Measurements from ENCODE around the gene TMEM179B.
"Not testable (repeated sequence)": the region's sequence is repeated elsewhere in the genome, so short reads cannot be mapped to it uniquely, and the experiment has no call there.

Gene TMEM179B

DNA sequence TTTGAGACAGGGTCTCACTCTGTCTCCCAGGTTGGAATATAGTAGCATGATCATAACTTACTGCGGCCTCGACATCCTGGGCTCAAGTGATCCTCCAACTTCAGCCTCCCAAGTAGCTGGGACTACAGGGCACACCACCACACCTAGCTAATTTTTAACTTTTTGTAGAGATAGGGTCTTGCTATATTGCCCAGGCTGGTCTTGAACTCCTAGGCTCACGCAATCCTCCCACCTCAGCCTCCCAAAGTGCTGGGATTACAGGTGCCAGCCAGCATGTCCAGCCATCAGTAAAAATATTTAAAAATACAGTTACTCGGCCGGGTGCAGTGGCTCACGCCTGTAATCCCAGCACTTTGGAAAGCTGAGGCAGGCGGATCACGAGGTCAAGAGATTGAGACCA, 40.9 kb downstream of the TMEM179B start:
- not testable (repeated sequence) for H3K27ac ChIP-seq, H3K4me3 ChIP-seq

DNA sequence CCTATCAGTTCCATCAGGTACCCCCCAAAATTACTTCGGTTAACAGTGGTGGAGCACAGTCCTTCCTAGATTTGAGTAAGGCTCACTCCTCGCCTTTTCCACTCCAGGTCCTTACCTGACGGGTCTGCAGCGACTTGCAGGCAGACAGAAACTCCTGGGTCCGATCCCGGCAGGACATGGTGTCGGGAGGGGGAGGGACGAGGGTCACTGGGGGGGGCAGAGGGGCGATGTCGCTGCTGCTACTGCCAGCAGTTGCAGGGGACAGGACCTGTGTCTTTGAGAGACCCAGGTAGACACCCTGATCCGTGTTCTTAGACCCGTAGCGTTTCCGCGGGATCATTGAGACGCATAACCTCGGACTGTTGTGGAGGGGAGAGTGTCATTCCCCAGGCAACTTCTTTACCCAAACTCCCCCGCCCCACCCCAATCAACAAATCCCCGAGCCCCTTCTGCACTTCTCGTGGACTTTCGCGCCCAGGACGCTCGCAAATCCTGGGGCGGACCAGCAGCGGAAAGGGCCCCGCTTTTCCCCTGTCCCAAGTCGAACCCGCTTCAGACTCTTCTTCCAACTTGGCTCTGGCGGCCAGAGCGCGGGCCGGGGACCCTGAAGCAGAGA, 43.8 kb downstream of the TMEM179B start:
- H3K27ac ChIP-seq = peak overlapping the region; percentile 13 to 99 (median 95)
- H3K4me3 ChIP-seq = peak overlapping the region; percentile 73 to 98 (median 92)

DNA sequence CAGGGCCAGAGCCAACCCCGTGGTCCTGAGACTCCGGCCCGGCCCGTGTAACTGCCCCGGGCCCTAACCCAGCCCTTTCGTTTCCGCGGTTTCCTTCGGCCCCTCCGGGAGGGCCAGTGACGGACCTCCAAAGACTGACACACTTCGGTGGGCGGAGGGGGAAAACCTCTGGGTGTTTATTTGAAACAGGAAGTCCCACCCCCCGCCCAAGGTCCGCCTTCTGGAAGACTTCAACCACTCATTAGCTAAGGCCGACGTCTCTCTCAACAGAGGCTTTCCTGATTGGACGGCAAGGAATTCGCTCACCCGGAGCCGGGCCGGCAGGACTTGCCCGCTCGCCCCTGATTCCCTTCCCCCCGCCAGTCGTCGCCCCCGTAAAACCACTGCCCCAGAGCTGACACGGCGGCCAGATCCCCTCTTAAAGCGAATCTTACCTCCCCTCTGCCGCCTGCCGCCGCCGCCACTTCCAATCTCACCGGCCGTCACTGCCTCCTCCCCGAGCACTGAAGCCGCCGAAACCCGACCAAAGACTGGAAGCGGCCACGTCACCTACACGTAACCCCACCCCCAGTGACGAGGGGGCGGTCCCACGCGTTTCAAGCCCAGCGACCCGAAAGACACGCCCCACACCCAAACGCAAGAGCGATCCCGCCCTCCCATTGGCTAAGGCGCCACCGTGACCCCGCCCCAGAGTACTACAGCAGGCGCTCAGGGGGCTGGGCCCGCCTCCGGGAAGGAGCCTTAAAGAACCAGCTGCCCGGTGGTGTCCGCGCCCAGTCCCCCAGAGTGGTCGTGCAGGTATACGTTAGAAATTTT, 44.5 kb downstream of the TMEM179B start, which contains the start of gene STX5:
STX5 (minus strand) TSS at position 532 of the 816 bp plus-strand sequence. CDS start 808 bp downstream, outside the sequence.
- H3K4me3 ChIP-seq = peak within 1 kb of the TSS; percentile 73 to 98 (median 92)
- H3K27ac ChIP-seq = peak within 1 kb of the TSS; percentile 76 to 99 (median 95)

DNA sequence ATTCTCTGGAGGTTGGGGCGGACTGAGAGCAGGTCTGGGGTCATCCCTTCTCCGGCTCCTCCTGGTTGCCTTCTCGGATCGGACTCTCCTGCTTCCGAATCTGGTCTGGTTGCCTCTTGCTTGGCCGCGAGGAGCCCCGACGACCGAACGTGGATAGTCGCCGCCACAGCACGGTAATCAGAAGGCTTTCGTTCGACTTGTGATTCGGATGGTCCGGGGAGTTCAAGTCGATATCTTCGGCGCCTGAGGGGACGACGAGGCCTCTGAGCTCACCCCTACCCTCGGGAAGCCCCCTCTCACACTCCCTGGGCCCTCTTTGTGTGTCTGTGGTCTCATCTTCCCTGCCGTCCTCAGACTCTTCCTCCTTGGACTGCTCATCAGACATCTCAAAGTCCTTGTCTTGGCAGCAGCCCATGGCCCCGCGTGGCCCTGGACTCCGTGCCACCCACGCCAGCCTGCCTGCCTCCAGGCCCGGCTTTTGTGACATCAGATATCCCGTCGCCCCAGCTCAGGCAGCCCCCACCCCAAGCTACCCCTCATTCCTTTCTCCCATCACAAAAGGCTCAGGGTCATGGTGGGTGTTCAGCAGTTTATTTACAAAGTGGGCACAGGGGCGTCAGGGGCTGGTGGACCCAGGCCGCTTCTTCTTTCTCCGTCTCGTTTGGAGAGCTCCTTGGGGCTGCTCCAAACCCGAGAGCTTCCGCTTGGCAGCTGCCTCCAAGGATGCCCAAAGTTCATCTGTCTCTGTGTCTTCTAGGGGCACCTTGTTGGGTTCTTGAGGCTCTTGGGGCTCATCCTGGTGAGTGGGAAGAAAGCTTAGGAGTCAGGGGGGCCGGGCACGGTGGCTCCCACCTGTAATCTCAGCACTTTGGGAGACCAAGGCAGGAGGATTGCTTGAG, 45.4 kb downstream of the TMEM179B start, which contains the start of gene TEX54:
TEX54 (minus strand) TSS at position 506 of the 899 bp plus-strand sequence.
- Histone ChIP-seq H3K4me3 (peak within 1 kb of the TSS; percentile 73 to 98 (median 92)), H3K27ac (peak within 1 kb of the TSS; percentile 76 to 99 (median 95))

DNA sequence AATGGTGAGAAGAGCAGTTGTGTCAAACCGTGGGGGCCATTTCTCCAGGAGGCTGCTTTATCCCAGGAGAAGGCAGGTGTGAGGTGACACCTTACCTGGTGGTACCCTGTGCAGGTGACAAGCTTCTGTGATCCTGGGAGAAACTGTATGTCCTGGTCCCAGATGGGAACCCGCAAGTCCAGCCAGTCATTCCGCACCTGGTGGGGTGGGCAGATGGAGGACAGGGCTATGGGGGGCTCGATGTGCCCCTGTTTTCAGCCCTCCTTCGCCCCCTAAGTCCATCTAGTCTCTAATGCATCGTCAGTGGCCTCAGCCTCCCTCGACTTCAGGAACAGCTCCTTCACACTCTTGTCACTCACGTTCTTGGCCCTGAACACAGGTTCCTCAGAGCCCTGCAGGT, 48.1 kb downstream of the TMEM179B start:
- Histone ChIP-seq H3K27ac (no peak overlapping the region), H3K4me3 (no peak overlapping the region)

DNA sequence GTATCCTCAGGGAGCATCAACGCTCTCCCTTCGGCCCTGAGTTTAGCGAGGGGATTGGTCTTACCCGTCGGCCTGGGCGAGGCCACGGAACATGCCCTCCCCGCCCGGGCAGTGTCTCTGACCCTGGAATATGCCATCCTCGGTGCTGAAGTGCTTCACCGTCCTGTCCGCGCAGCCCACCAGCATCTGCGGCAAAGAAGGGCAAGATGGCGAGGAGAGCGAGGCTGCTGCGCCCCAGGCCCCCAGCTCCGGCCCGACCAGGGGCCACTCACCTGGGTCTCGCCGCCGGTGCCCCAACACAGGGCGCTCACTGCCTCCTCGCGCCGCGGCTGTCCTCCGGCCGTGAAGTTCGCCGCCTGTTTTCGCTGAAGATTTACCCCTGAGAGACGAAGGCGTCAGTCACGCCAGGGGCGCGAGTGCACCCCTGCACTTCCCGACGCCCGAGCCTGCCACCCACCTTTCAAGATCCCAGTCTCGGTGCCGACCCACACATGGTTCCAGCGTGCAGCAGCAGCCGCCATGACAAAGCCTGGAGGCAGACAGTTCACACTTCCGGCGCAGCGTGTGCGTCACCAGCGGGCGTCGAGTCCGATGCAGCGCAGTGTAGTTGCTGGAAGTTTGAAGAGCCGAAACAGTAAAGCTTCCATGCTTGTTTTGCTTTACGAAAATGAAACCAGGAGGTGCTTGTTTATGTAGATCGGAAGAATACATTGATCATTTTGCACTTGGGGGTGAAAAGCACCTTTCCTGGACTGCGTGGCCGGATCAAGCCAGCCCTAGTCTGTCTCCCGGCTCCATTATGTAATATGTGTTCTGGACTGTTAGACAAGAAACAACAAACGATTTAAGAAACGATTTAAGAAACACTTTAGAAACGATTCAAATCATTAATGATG, 52.1 kb downstream of the TMEM179B start, which contains the start of gene WDR74:
WDR74 (minus strand) TSS at position 541 of the 896 bp plus-strand sequence; CDS start at position 521, 20 bp downstream.
- peak within 1 kb of the TSS; percentile 61 to 96 (median 82) for H3K4me3 ChIP-seq

More for the DNA sequence above, 52.1 kb downstream of the TMEM179B start, which contains the start of gene WDR74:
- H3K27ac ChIP-seq = peak within 1 kb of the TSS; percentile 82 to 100 (median 98)
